Stimulated activated CD4-positive, alpha-beta T cell treated with anti-CD3 and anti-CD28 coated beads, Interleukin-12 subunit alpha, Interleukin-12 subunit beta, amount 100 ng/mL, for 48 hours (primary cell): ENCODE data around the gene AACS.

ENCODE experiments used
- DNase-seq, 3 donors: peaks; one replicate each; pipeline ENCODE4 v3.0.0-alpha.2; 2020; ENCODE audit warnings: low read depth in 2 of 3, low spot score in 1 of 3

AACS gene

GRCh38 chr12:125149160-125150108 lies 84.2 kb downstream of the AACS start:
- no peak for DNase-seq

- DNase-seq = no peak
Measured at GRCh38 chr12:125151284-125151683, 86.0 kb downstream of the AACS start.

- DNase-seq = no peak
Measured at GRCh38 chr12:125152463-125152862, 87.2 kb downstream of the AACS start.

- DNase-seq = no peak
Measured at GRCh38 chr12:125155366-125155765, 90.1 kb downstream of the AACS start.

- DNase-seq = no peak
Measured at GRCh38 chr12:125157177-125157576, 91.9 kb downstream of the AACS start.

- DNase-seq = no peak
Measured at GRCh38 chr12:125159702-125160101, 94.5 kb downstream of the AACS start.

- no peak for DNase-seq
Measured at GRCh38 chr12:125160281-125160955, 95.2 kb downstream of the AACS start.

GRCh38 chr12:125161712-125162022 lies 96.4 kb downstream of the AACS start:
- no peak for DNase-seq

- DNase-seq = no peak
Measured at GRCh38 chr12:125162489-125163028, 97.3 kb downstream of the AACS start.

GRCh38 chr12:125163148-125163547 lies 97.9 kb downstream of the AACS start:
- no peak for DNase-seq

GRCh38 chr12:125164541-125164940 lies 99.3 kb downstream of the AACS start:
- DNase-seq = no peak

GRCh38 chr12:125166041-125166440 lies 100.8 kb downstream of the AACS start:
- no peak for DNase-seq

GRCh38 chr12:125167658-125168057 lies 102.4 kb downstream of the AACS start:
- no peak for DNase-seq

- DNase-seq = no peak
Measured at GRCh38 chr12:125169451-125169850, 104.2 kb downstream of the AACS start.

GRCh38 chr12:125169870-125170269 lies 104.6 kb downstream of the AACS start:
- no peak for DNase-seq

GRCh38 chr12:125171267-125171666 lies 106.0 kb downstream of the AACS start:
- DNase-seq = no peak

- no peak for DNase-seq
Measured at GRCh38 chr12:125172231-125172850, 107.1 kb downstream of the AACS start.

- no peak for DNase-seq
Measured at GRCh38 chr12:125175576-125175975, 110.3 kb downstream of the AACS start.

GRCh38 chr12:125178222-125178621 lies 113.0 kb downstream of the AACS start:
- DNase-seq = no peak

GRCh38 chr12:125180144-125180543 lies 114.9 kb downstream of the AACS start:
- DNase-seq = no peak

GRCh38 chr12:125181107-125181506 lies 115.9 kb downstream of the AACS start:
- DNase-seq = no peak
